NT2/D1 (cell line): ENCODE data around the gene IMPDH1.

Experiments
- YY1 ChIP-seq: IDR thresholded peaks from 2 replicates; pipeline ENCODE4 v1.6.1; 2011; ENCODE audit not compliant: insufficient read length, insufficient read depth
- ZNF274 ChIP-seq: IDR thresholded peaks from 2 replicates; pipeline ENCODE4 v1.6.1; 2011; ENCODE audit warnings: mild to moderate bottlenecking, low read depth, low read length

DNA sequence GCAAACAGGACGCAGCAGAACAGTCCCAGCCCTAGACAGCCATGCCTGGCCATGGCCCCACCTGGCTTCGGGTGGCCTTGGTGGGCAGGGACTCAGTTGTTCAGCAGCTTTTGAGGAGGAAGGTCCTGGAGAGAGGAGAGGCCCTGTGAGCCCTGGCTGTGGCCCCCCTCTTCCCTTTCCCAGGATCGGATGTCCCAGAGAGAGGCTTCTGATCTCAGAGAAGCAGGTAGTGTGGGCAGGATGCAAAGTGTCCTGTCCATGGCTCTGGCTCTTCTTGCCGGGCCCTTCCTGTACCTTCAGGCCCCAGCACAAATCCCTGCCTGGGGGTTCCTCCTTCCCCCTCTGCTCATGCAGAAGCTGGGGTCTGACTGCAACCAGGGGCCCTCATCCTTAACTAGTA, 49.8 kb downstream of the IMPDH1 start:
- TF ChIP-seq YY1 (no peak), ZNF274 (no peak)
